Measurements from ENCODE around the gene SOX15. TPM values are rescaled to one million over a fixed set of nuclear protein-coding genes. Genes with fewer than 3 reads are reported as not detected.
A peak's percentile ranks its signal among the peaks of the same experiment; 100 is the strongest.

Gene SOX15
- total RNA-seq, 2 experiments from 2014 or later = 0.84 to 1.6 TPM

- Histone ChIP-seq H3K9me2 (ENCODE audit: insufficient read depth, low read length) (no peaks in the 10 kb centered on the region), H2AFZ (ENCODE audit: low read length) (peak within 1 kb of the TSS; percentile 77), H3K36me3 (ENCODE audit: insufficient read depth, low read length) (peaks cover 35% of the 10 kb centered on the region), H3K4me1 (ENCODE audit: insufficient read depth, low read length, poor library complexity, severe bottlenecking) (peaks cover 47% of the 10 kb centered on the region), H3K4me2 (ENCODE audit: low read length) (peak within 1 kb of the TSS; percentile 94), H3K27ac (ENCODE audit: low read depth, low read length, poor library complexity, severe bottlenecking) (peak within 1 kb of the TSS; percentile 80), H3K4me3 (ENCODE audit: low read depth, low read length, poor library complexity, severe bottlenecking) (peak within 1 kb of the TSS; percentile 94), H4K20me1 (ENCODE audit: insufficient read depth, low read length) (no peaks in the 10 kb centered on the region), H3K9me3 (ENCODE audit: low read length) (no peaks in the 10 kb centered on the region), H3K79me2 (ENCODE audit: insufficient read depth, low read depth, low read length) (peaks cover 31% of the 10 kb centered on the region; the same call in 1 of the 2 replicates)
- no peak for TF ChIP-seq EZH2phosphoT487 (IDR thresholded peaks at IDR 0.05; ENCODE audit: borderline replicate concordance, low read depth, low read length)
- TF ChIP-seq, protein P1, sequence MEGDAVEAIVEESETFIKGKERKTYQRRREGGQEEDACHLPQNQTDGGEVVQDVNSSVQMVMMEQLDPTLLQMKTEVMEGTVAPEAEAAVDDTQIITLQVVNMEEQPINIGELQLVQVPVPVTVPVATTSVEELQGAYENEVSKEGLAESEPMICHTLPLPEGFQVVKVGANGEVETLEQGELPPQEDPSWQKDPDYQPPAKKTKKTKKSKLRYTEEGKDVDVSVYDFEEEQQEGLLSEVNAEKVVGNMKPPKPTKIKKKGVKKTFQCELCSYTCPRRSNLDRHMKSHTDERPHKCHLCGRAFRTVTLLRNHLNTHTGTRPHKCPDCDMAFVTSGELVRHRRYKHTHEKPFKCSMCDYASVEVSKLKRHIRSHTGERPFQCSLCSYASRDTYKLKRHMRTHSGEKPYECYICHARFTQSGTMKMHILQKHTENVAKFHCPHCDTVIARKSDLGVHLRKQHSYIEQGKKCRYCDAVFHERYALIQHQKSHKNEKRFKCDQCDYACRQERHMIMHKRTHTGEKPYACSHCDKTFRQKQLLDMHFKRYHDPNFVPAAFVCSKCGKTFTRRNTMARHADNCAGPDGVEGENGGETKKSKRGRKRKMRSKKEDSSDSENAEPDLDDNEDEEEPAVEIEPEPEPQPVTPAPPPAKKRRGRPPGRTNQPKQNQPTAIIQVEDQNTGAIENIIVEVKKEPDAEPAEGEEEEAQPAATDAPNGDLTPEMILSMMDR (conservative IDR thresholded peaks at IDR 0.05; ENCODE audit: low read length) = no peak
- intact Hi-C loops (cut with micrococcal nuclease; ENCODE audit: unreplicated experiment) = loop anchor here (1.0 to 2.0 kb wide), 5 partner anchors 11 to 205 kb away; partner anchors contain the start of gene POLR2A
- DNase-seq (ENCODE audit: low spot score) = peak; percentile 93
- ChIA-PET CTCF (ENCODE audit: unreplicated experiment) (interaction anchor here (2.3 kb wide), 1 partner anchor 48 kb away, joined by 18 read pairs; no protein-coding TSS in a partner anchor), POLR2A (interaction anchor here (1.1 to 1.5 kb wide), 6 partner anchors 12 to 126 kb away, joined by 3 to 9 read pairs (median 4); partner anchors contain the start of gene TNFSF12)
- no TSS peak for BruUV-seq (replicated peaks)
These were observed 28.2 kb downstream of the SOX15 start, which contains the start of gene SENP3 for GRCh38 chr17:7561589-7562207. TSS of gene SENP3 (plus strand) at chr17:7561919. CDS start at chr17:7563077, 1,158 bp downstream.

GRCh38 chr17:7561028-7561575, 28.8 kb downstream of the SOX15 start:
- no peaks in the 10 kb centered on the region for H3K9me2 ChIP-seq (ENCODE audit: insufficient read depth, low read length)
- peak overlapping the region; percentile 77 for H2AFZ ChIP-seq (ENCODE audit: low read length)
- no peaks in the 10 kb centered on the region for H4K20me1 ChIP-seq (ENCODE audit: insufficient read depth, low read length)
- intact Hi-C loops (cut with micrococcal nuclease; ENCODE audit: unreplicated experiment) = loop anchor here (1.0 to 2.0 kb wide), 5 partner anchors 11 to 205 kb away; partner anchors contain the start of gene POLR2A
- H3K4me1 ChIP-seq (ENCODE audit: insufficient read depth, low read length, poor library complexity, severe bottlenecking) = peaks cover 47% of the 10 kb centered on the region
- TF ChIP-seq, protein P1 (conservative IDR thresholded peaks at IDR 0.05; ENCODE audit: low read length) = peak; percentile 74
- TF ChIP-seq EZH2phosphoT487 (IDR thresholded peaks at IDR 0.05; ENCODE audit: borderline replicate concordance, low read depth, low read length) = no peak
- H3K4me2 ChIP-seq (ENCODE audit: low read length) = peak overlapping the region; percentile 74
- TSS peak; percentile 87 for BruUV-seq (replicated peaks)
- H3K79me2 ChIP-seq (ENCODE audit: insufficient read depth, low read depth, low read length) = peaks cover 31% of the 10 kb centered on the region; the same call in 1 of the 2 replicates
- H3K9me3 ChIP-seq (ENCODE audit: low read length) = no peaks in the 10 kb centered on the region
- DNase-seq (ENCODE audit: low spot score) = peak; percentile 88
- ChIA-PET CTCF (ENCODE audit: unreplicated experiment) (interaction anchor here (0.6 to 2.3 kb wide), 7 partner anchors 47 to 206 kb away, joined by 3 to 18 read pairs (median 3); partner anchors contain the start of genes TMEM95 and WRAP53), POLR2A (interaction anchor here (0.6 to 1.5 kb wide), 11 partner anchors 13 to 685 kb away, joined by 3 to 9 read pairs (median 3); partner anchors contain the start of genes TMEM102 and TNFSF12)
- peaks cover 29% of the 10 kb centered on the region for H3K36me3 ChIP-seq (ENCODE audit: insufficient read depth, low read length)
- H3K4me3 ChIP-seq (ENCODE audit: low read depth, low read length, poor library complexity, severe bottlenecking) = peak overlapping the region; percentile 94
- H3K27ac ChIP-seq (ENCODE audit: low read depth, low read length, poor library complexity, severe bottlenecking) = peak overlapping the region; percentile 80
